ENCODE measurements around the gene TMCC3.

GRCh38 chr12:94678849-94679248 is 28.5 kb upstream of the TMCC3 start:
- TF ChIP-seq CTCF (conservative IDR thresholded peaks at IDR 0.05; ENCODE audit: low read depth in 2 of 2) (no peak), CREB1 (CRISPR knock-in tag; IDR thresholded peaks at IDR 0.05; ENCODE audit: low read depth) (no peak), POLR2AphosphoS5 (IDR thresholded peaks at IDR 0.05; ENCODE audit: low read depth) (no peak)

All from GM23338 (cell line).